ENCODE measurements around the gene PKP1. TPM values are rescaled to one million over a fixed set of nuclear protein-coding genes. Genes with fewer than 3 reads are reported as not detected.
A peak's percentile ranks its signal among the peaks of the same experiment; 100 is the strongest.

PKP1 gene
- total and polyA plus RNA-seq, 8 donors: 0.17 to 2.8 (median 0.20) TPM

DNA sequence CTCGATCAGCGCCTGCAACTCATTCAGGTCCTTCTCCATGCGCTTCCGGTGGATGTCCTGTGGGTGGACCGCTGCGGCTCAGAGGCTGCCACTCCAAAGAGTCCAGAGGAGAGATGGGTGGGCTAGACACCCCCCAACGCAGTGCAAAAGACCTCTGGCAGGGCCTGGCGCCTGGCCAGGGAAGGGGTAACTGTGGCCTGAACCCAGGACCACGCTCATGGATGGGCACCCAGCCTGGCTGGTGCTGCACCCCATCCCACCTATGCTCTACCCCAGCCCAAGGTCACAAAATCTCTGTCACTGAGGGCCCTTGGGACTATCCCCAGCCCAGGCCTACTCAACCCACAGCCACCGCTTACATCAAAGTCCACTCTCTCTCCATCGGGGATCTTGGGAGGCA, 81.9 kb downstream of the PKP1 start:
- H3K27ac ChIP-seq: no peak overlapping the region
- peaks cover 0 to 5% of the 10 kb centered on the region in 2 donors for H3K27me3 ChIP-seq
- no peak overlapping the region for H3K4me3 ChIP-seq
- no peaks in the 10 kb centered on the region for H3K9me3 ChIP-seq
- no peaks in the 10 kb centered on the region for H3K4me1 ChIP-seq
- intact Hi-C loops (cut with DNase I): no loop called here
- H3K36me3 ChIP-seq: no peaks in the 10 kb centered on the region
- ATAC-seq (no peak), DNase-seq (peak in 1 of 4 donors; percentile 61)
- TF ChIP-seq, protein P1, sequence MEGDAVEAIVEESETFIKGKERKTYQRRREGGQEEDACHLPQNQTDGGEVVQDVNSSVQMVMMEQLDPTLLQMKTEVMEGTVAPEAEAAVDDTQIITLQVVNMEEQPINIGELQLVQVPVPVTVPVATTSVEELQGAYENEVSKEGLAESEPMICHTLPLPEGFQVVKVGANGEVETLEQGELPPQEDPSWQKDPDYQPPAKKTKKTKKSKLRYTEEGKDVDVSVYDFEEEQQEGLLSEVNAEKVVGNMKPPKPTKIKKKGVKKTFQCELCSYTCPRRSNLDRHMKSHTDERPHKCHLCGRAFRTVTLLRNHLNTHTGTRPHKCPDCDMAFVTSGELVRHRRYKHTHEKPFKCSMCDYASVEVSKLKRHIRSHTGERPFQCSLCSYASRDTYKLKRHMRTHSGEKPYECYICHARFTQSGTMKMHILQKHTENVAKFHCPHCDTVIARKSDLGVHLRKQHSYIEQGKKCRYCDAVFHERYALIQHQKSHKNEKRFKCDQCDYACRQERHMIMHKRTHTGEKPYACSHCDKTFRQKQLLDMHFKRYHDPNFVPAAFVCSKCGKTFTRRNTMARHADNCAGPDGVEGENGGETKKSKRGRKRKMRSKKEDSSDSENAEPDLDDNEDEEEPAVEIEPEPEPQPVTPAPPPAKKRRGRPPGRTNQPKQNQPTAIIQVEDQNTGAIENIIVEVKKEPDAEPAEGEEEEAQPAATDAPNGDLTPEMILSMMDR (IDR thresholded peaks at IDR 0.05): no peak

DNA sequence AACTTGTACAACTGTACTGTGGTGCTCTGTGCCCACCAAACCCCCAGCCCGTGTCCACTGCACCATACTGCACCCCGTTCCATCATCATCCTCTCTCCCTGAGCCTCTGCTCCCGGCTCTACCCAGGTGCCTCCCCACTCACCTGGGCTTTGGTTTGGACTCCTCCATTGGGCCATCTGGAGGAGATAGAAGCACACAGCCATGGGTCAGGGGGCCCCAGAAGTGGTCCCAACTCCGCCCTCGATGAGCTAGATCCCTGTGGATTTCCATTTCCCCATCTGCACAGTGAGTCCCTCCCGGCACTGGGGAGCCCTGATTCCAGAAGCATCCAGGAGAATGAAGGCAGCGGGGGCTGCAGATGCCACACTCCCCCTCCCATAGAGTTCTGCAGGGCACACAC, 83.4 kb downstream of the PKP1 start:
- Histone ChIP-seq H3K9me3 (no peaks in the 10 kb centered on the region), H3K36me3 (no peaks in the 10 kb centered on the region), H3K4me3 (no peak overlapping the region), H3K27ac (no peak overlapping the region), H3K4me1 (no peaks in the 10 kb centered on the region), H3K27me3 (peaks cover 0 to 12% of the 10 kb centered on the region in 2 donors)
- ATAC-seq (no peak), DNase-seq (peak in 1 of 4 donors; percentile 51)
- intact Hi-C loops (cut with DNase I): no loop called here
- TF ChIP-seq, protein P1 (IDR thresholded peaks at IDR 0.05): no peak

DNA sequence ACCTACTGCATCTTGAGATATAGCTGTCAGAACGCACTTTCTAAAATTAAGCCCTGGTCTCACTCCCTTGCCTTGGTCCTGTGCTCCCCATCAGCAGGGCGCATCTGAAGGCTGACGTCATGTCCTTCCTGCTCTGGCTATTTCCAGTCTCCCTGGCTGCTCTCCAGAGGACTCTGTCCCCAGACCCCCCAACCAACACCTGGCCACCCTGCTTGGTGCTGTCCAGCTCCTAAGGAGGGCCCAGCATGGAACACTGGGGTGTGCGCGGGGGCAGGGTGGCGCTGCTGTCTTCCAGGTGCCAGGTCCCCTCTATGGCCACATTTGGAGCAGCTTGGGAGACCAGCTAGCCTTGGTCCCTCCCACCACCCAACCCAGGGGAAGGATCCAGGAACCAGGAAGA, 85.9 kb downstream of the PKP1 start:
- intact Hi-C loops (cut with DNase I): no loop called here

DNA sequence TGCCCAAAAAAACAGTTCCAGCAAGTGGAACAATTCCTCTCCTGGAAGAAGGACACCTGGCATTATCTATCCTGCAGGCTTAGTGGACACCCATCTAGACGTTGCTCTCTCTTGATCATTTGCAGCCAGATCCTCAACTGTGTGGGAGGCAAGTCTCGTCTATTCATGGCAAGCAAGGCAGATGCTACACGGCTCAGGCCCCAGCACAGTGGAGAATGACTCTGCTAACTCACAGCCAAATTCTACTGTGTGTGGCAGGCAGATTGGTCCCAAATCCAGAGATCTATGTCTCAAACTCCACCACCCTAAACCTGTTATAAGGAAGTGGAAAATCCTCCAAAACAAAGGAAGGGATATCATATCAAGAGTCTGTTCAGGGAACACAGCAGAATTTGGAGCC, 87.2 kb downstream of the PKP1 start:
- H3K27me3 ChIP-seq: peaks cover 0 to 23% of the 10 kb centered on the region in 2 donors
- no peaks in the 10 kb centered on the region for H3K4me1 ChIP-seq
- intact Hi-C loops (cut with DNase I): no loop called here
- H3K9me3 ChIP-seq: no peaks in the 10 kb centered on the region
- no peaks in the 10 kb centered on the region for H3K36me3 ChIP-seq
- TF ChIP-seq, protein P1 (IDR thresholded peaks at IDR 0.05): no peak
- H3K4me3 ChIP-seq: no peak overlapping the region
- H3K27ac ChIP-seq: no peak overlapping the region
- DNase-seq: no peak
- no peak for ATAC-seq

More for the DNA sequence above, 85.9 kb downstream of the PKP1 start:
- no peaks in the 10 kb centered on the region for H3K36me3 ChIP-seq
- no peaks in the 10 kb centered on the region for H3K9me3 ChIP-seq
- no peak overlapping the region for H3K4me3 ChIP-seq
- H3K4me1 ChIP-seq: no peaks in the 10 kb centered on the region
- H3K27ac ChIP-seq: no peak overlapping the region
- TF ChIP-seq, protein P1 (IDR thresholded peaks at IDR 0.05): no peak
- DNase-seq (no peak), ATAC-seq (no peak)
- peaks cover 0 to 12% of the 10 kb centered on the region in 2 donors for H3K27me3 ChIP-seq

DNA sequence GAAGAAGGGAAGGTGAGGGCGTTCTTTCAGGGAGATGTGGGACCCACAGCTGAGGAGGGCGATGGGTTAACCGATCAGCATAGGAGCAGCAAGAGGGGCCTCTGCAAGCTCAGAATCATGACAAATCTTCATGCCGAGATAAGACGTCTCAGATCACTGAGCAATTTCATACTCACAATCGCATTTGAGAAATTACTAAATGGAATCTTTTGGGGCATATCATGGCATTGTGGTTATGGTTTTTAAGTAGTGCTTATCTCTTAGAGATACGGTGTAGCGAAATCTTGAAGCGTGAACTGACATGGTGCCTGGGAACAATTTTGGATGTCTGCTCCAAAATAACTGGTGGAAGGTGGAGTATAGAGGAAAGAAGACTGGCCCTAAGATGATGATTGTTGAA, 88.0 kb downstream of the PKP1 start:
- ATAC-seq (no peak), DNase-seq (no peak)
- Histone ChIP-seq H3K27me3 (peaks cover 0 to 31% of the 10 kb centered on the region in 2 donors), H3K9me3 (no peaks in the 10 kb centered on the region), H3K27ac (no peak overlapping the region), H3K4me1 (no peaks in the 10 kb centered on the region), H3K36me3 (no peaks in the 10 kb centered on the region), H3K4me3 (no peak overlapping the region)
- intact Hi-C loops (cut with DNase I): no loop called here
- TF ChIP-seq, protein P1 (IDR thresholded peaks at IDR 0.05): no peak

All from left lung (tissue), 10 donors.